GM19372 (cell line): ENCODE results near the gene GHRHR.
A peak's percentile ranks its signal among the peaks of the same experiment; 100 is the strongest.

Experiments used
- ATAC-seq: cut with Tn5 transposase; IDR thresholded peaks from one replicate; pipeline ENCODE4 v1.9.1; 2021; ENCODE audit warnings: mild to moderate bottlenecking, low read depth, moderate library complexity; ENCODE audit not compliant: unreplicated experiment

Gene GHRHR

DNA sequence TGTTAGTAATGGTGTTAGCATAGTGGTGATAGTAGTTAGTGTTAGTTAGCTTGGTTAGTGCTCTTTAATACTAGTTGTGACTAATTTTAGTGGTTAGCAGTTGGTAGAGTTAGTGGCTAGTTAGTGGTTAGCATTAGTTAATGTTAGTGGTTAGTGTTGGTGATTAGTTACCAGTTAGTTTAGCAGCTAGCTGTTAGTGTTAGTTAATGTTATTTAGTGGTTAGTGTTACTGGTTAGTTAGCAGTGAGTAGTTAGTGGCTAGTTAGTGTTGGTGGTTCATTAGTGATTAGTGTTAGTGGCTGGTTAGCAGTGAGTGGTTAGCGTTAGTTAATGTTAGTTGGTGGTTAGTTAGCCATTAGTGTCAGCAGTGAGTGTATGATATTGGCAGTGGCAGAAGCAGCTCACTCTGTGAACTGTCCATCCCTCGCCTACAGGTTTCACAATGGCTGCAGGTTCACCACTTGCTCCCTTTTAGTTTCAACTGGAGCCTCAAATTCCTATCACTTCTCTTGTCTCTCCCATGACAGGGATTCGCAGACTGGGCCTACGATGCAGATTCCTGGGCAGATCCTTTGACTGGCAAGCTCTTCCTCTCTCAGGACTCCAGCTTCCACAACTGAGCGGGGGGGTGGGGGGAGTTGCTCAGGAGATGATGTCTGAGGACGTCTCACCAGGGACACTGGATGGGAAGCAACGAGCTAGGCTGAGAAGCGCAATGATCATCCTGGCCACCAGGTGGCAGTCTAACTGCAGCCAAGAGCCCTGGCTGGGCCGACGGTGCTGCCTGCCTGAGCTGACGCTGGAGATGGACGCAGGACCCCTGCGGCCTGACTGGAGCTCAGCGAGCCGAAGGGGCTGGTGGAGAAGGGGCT, 19.5 kb downstream of the GHRHR start:
- ATAC-seq: peak; percentile 93

DNA sequence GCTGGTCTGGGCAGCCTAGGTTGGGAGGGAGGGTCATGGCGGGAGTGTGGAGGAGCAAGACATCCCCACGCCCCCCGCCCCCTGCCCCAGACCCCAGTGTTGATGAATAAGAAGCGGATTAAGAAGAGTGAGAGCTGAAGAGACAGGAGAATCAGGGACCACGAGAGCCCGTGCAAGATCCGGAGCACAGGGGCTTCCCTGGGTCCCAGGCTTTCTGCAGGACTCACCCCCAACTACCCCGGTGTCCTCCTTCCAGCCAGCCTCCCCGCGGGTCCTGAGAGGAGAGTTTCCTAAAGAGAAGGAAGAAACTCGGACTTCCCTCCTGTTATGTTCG, 20.1 kb downstream of the GHRHR start:
- no peak for ATAC-seq

DNA sequence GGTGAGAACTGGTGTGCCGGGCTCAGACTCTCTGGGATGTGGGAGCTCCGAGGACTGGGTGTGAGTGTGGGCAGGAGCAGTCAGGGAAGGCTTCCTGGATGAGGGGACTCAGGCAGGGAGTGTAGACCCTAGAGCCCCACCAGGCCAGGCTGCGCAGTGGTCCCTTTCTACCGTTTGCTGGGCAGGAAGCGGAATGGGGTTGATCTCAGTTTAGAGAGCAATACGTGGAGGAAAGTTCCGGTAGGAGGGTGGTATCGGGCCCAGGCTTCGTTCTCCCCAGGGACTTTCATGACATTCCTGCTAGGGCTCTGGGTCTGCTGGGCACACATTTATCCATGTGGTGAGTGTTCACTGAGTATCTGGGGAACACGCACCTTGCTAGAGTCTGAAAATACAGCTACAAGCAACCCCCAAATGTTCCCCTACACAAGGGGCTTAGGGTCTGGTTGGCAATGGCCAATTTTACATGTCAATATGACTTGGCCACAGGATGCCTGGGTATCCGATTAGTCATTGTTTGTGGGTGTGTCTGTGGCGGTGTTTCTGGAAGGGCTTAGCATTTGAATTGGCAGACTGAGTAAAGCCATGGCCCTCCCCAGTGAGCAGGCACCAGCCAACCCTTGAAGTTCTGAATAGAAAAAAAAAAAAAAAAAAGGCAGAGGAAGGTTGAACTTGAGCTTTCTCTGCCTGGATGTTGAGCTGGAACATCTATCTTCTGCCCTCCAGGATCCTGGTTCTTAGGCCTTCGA, 20.8 kb downstream of the GHRHR start:
- no peak for ATAC-seq

DNA sequence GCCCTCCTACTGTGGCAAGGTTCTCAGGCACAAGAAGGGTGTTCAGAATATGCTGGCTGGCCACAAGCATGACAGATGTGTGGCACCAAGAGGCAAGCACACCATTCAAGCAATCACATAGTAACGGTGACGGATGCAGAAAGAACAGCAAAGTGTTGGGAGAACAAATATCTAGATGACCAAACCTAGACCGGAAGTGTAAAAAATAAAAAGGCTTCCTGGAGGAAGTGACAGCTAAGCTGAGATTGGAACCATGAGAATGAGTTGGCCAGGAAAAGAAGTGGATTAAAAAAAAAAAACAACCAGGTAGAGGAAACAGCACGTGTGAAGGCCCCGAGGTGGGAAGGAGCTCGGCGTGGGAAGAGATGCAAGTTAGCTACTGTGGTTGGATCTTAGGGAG, 22.0 kb downstream of the GHRHR start:
- ATAC-seq: no peak

DNA sequence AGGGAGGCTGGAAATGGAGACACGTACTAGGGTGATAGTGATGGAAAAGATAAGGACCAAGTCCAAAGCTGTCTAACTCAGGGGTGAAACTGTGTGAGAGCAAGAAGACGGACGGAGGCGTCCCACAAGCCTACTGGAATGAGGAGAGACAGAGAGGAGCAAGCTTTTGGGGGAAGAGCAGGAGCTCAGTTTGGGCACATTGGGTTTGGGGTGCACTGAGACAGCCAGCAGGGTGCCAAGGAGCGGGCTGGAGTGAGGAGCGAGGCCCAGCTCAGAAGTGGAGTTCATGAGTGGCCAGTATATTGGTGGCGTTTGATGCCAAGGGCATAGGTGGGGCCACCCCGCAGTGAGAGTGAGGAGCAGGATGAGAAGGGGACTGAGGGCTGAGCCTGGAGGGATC, 22.6 kb downstream of the GHRHR start:
- no peak for ATAC-seq

DNA sequence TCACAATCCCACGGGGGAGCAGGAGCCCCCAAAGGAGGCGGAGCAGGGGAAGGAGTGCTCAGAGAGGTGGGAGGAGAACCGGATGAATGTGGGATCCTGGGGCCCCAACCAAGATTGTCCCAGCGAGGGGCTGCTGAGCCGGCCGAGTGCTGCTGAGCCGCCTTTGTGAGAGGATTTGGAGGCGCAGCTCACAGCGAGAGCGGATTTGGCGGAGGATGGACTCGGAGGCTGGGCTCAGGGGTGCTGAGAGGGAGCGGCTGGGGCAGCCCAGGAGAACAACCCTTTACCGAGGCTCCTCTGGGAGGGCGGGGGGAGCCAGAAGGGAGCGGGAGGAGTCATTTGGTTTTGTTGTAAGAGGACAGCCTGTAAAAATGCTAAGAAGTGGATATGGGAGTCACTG, 23.0 kb downstream of the GHRHR start:
- ATAC-seq: no peak

DNA sequence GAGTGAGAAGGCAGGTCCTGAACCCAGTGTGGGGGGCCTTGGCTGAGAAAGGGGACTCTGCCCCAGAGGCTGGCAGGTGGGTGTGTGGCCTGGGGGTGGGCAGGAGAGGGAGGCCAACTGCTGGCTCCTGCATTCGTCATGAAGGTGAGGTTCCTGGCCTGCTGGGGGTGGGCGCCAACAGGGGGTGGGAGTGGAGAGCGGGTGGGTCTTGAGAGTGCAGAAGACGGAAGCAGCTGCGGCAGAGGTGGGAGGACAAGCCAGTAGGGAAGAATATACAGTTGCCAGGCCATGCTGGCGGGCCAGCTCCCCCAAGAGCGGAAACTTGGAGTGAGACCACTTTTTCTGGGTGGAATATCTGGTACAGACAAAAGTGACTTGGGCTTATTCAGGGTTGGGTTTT, 23.4 kb downstream of the GHRHR start:
- ATAC-seq: no peak

DNA sequence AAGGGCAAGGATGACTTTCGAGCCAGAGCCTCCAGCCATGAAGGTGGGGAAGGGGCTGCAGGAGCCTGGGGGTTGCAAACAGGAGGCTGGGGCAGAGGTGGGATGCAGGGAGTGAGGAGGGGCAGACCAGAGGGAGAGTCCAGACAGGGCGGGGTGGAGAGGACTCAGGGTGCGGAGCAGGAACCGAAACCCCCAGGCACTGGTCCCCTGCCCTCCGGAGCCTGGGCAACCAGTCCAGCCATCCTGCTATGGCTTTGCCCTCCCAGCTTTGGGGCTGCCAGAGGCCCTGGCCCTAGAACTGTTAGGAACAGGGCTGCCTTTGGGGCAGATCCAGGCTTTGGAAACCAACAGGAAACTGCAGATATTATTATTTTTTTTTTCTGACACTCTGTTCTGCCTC, 24.2 kb downstream of the GHRHR start:
- ATAC-seq: no peak

DNA sequence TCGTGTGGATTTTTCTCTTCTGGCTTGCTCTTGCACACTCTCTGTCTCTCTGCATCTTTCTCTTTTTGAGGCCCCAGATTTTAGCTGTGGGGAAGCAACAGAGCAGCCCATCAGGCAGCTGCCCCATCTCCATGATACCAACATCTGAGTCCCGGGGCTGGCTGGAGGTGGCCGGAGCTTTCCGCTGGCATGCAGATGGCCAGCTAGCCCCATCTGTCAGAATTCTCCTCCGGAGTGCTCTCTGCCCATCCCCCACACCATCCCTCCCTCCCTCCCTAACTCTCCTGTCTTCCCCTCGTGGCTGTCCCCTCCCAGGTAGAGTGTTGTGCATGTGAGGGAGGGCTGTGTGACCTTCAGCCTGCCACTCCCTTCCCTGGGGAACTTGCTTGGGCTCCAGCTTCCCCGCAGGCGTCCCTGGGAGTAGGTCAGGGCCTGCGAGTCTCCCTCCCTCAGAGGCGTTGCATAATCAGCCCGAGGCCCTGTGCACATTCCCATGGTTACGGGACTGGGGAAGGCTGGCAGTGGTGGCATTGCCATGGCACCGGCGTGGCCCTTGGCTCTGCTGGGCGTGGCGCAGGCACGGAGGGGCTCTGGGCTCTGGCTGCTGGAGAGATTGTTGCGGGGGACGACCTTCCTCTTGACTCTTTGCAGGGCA, 24.7 kb downstream of the GHRHR start:
- no peak for ATAC-seq

DNA sequence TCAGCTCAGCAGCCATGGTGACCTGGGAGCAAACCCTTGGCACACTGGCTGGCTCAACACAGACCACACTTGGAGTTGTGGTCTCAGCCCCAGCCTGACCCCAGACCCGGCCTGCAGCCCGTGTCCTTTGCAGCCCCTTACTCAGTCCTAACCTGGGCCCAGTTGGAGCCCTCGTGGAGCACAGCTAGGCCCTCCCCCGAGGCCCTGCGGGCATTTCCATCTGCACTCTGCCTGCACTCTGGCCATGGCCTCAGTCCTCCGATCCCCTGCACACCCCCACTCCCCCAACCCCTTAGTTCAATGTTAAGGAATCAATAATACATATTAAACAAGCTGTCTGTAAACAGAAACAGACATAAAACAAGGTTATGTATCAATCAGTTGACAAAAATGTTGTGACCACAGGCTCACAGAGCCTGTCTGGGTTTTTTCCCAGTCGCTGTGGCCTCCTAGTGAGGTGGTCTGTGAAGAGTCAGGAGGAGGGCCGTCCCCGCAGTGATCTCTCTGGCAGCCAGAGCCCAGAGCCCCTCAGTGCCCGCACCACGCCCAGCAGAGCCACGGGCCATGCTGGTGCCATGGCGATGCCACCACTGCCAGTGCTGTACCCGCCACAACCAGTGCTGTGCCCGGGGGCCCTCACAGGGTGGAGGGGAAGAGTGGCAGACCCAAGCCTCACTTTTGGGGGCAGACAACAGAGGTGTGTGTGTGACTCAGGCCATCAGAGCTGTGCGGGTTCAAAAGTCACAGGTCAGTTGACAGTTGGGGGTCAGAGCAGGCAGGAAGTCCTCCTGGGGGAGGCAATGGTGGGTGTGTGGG, 25.5 kb downstream of the GHRHR start:
- no peak for ATAC-seq

DNA sequence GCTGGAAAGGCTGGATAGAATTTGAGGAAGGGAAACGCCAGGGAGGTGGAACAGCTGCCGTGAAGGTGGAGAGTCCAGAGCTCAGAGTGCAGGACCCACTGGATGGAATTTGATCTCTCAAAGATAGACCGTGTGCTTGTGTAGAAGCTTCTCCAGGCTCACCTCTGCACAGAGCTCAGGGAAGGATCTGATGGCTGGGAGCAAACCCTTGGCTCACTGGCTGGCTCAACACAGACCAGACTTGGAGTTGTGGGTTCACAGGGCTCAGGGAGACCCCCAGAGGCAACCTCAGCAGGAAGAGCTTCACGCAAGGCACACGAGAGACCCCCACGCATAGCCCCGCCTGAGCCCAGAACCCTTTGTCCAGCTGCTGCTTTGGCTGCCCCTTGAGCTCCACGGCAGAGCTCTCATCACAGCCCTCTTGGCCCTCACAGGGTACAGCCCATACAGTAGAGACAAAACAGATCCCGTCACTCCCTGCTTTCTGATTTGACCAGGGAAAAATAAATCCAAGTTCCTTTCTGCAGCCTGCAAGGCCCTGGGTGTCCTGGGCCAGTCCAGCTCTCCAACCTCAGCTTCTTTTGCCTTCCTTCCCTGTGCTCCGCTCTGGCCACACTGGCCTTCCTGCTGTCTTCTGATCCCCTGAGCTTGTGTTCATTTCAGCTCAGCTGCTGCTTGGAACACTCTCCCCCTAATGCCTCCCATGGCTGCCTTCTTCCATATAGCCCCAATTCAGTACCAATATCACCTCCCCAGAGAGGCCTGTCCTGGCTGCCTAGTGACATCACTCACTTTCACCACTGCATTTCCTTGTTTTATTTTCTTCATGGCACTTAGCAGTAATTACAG, 26.3 kb downstream of the GHRHR start:
- no peak for ATAC-seq

DNA sequence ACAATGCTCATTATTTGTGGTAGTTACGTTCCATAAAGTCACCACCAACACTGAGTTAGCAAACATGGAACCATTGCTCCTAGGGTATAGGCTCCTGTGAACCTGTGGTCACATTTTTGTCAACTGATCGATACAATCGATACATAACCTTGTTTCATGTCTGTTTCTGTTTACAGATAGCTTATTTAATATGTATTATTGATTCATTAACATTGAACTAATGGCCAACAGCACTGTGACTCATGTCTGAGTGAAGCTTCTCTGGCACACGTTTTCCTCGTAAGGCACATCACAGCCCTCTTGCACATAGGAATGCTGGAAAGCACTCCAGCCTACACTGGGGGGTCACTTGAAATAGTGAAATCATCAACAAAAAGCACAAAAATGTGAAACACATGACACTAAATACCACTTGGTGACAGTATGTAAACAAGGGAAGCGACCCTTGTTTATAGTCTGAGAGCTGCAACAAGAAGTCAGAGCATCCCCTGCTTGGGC, 27.0 kb downstream of the GHRHR start:
- no peak for ATAC-seq

DNA sequence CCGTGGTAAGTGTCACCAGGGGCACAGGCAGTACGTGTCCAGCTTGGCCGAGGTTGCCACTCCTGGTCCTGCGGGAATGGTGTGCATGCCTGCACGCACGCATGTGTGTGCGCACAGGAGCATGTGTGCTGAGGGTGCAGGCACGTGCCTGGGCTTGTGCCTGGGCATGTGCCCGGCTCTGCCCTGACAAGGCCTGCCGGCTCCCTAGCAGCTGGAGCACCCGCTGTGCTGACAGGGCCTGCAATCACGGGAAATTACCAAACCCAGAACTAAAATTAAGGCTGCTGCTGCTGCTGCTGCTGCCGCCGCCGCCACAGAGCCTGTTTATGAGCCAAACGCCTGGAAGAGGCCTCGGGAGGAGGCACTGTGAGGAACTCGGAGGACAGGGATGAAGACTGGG, 28.7 kb downstream of the GHRHR start:
- ATAC-seq: no peak

DNA sequence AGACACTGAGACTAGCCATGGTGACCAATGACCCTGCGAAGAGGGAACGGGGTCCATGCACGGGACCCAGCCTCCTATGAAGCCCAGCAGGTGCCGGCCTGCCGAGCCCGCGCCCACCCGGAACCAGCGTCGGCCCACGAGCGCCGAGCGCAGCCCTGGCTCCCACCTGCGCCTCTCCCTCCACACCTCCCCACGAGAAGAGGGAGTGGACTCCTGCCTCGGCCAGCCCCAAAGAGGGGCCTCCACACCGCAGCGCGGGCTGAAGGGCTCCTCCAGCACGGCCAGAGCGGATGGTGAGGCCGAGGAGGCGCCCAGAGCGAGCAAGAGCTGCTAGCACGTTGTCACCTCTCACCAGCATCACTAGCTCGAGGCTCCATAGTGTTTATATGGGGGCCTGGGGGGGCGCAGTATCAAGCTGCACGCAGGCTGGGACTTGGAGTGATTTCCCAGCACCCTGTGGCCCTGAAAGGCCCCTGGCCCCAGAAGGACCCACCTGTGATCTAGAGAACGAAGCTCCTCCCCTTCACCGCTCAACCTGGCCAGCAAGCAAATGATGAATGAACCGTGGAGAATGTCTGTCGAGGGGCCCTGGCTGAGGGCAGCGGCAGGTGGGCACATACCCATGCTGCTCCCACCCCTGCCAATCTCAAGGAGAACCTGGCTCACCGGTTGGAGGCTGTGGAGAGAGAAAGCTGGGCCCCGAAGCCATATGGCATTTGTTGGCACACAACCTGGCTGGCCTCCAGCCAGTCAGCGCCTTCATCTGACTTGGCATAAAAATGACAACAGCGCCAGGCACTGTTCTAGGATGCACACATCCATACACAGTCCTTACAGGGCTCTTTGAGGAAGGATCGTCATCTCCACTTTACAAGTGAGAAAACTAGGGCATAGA, 30.7 kb downstream of the GHRHR start:
- ATAC-seq: no peak

DNA sequence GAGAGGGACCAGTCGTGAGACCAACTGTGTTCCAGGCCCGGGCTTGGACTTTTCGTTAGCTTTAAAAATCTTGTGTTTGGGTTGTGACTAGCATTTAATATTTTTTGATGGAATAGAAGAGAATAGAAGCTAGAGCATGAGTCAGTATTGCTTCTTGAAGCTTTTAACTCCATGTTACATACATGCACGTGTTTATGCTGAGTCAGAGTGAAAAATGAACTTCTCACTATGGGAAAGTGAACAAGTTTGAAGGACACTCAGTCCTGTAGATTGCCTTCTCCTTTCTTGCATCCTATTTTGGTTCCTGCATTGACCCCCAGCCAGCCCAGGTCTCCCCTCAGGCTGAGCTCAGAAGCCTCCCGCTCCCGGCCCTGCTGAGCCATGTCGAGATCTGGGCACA, 31.8 kb downstream of the GHRHR start:
- ATAC-seq: no peak

DNA sequence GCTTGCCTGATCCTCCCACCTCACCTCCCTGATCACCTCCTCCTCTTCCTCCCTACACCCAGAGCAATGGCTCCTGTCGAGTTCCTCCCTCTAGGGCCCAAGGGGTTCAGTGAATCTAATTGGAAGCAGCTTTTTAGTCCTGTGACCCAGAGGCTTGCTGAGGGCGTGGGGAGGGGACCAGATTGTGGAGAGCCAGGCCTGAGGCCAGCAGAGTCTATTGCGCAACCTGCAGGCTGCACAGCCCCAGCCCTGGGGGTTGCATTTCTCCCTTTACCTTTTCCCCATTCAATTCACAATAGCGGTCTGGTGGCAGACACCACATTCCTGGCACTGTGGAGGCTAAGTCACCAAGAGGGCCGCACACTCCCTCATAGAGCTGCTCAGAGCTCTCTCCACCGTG, 32.5 kb downstream of the GHRHR start:
- no peak for ATAC-seq

DNA sequence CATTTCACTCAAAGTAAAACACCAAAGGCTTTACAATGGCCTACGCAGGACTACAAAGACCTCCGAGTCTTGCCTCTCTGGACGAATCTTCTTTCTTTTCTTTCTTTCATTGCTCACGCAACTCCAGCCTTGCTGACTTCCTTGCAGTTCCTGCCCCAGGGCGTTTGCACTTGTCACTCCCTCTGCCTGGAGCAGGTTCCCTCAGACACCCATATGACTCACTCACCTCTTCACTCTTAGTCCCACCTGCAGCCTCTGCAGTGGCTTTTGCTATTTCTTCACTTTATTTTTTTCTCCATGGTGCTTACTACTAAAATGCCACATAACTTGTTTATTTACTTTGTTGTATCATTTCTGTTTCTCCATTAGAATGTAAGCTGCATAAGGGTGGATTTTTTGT, 33.1 kb downstream of the GHRHR start:
- no peak for ATAC-seq

DNA sequence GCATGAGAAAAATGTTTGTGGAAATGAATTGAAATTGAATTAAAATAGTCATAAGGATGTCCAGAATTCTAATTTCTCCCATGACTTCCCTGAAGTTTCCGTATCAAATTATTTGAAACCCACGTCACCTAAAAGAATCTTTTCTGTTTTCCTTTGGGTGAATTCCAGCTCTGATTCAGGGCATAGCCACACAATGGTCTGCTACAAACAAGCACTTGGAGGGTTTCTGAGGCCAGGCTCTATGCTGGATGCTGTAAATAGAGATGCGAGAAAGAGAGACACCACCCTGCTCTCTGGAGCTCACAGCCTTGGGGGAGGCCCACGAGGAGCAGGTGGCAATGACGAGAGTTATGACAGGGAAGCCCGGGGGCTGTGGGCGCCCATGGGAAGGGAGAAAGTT, 33.6 kb downstream of the GHRHR start:
- ATAC-seq: no peak

DNA sequence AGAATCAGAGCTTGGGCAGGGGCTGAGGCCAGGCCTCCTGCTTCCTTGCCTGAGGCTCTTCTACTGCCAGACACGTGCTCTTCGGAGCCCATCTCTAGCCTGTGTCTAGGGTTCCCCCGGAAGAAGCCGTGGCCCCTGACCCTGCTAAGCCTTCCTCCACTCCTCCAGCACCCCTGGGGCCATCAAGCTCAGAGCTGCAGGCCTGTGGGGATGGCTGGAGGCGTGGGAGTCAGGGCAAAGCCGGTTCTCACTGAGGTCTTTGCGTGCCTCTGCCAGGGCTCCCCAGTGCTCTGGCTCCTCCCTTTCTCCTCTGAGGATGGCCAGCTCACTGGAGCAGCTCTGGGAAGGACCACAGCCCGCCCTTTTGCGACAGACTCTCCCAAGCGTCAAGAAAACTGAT, 34.4 kb downstream of the GHRHR start:
- ATAC-seq: no peak
